ENCODE results near the gene NCKAP1.
"Not testable (repeated sequence)": the region's sequence is repeated elsewhere in the genome, so short reads cannot be mapped to it uniquely, and the experiment has no call there.

The NCKAP1 gene

DNA sequence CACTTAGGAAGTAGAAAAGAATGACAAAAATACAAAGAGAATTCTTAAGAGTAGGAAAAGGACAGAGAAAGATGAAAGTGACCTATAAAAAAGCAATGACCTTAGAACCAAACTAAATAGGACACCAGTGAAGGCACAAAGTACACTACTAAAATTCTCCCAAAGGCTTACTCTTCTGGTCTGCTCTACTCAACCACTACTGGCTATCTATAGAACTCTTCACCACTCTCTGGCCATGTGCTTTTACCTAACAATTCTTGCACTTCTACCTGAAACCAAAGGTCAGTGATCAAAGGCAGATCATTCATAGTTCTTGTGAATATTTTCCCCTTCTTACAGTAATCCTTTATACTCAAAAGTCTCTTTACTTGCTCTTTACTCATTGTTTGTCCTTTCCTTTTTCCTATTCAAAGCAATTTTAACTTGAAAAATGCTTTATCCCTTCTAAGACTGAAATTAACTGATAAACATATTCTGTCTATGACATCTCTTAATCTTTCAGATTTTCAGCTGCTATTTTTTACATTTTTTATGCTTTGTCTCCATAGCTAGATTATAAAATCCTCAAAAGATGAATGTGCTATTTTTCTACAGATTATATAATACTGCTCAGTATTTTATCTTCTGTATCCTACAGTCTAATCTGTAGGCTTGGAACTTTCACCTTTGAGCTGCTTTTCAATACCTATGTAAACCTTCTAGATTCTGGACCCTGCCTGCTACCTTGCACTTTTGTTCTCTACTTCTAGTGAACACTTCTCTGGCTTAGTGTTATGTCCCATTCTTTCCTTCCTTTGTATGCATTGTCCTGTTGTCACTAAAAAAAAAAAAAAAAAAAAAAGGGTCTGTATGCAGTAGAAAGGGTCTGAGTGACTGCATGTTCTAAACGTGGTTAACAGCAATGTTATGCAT lies 64.6 kb downstream of the NCKAP1 start:
- no peak overlapping the region for H3K27ac ChIP-seq (ENCODE audit: low read depth, low read length)

GRCh38 chr2:182972548-182972942 lies 65.7 kb downstream of the NCKAP1 start:
- H3K27me3 ChIP-seq (ENCODE audit: control insufficient read depth, insufficient read depth, low read length), result no peaks in the 10 kb centered on the region

More for the DNA sequence above, 64.6 kb downstream of the NCKAP1 start:
- Histone ChIP-seq H3K36me3 (ENCODE audit: control insufficient read depth, insufficient read depth, low read length) (peaks cover 3% of the 10 kb centered on the region), H3K27me3 (ENCODE audit: control insufficient read depth, insufficient read depth, low read length) (no peaks in the 10 kb centered on the region), H3K4me3 (ENCODE audit: low read length) (no peak overlapping the region), H3K9ac (ENCODE audit: low read length) (no peak overlapping the region), H3K4me1 (ENCODE audit: control insufficient read depth, insufficient read depth, low read length) (no peaks in the 10 kb centered on the region)

DNA sequence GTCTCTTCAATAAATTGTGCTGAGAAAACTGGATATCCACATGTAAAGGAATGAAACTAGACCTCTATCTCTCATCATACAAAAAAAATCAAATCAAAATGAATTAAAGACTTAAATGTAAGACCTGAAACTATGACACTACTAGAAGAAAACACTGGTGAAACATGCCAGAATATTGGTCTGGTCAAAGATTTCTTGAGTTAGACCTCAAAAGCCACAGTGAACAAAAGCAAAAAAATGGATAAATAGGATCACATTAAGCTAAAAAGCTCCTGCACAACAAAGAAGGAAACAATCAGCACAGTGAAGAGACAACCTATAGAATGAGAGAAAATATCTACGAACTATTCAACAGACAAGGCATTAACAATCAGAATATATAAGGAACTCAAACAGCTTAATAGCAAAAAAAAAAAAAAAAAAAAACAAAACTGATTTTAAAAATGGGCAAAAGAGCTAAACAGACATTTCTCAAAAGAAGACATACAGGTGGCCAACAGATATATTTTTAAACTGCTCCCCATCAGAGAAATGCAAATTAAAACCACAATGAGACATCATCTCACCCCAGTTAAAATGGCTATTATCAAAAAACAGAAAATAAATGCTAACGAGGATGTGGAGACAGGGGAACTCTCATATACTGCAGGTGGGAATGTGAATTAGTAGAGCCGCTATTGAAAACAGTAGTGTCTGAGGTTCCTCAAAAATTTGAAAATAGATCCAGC lies 66.3 kb downstream of the NCKAP1 start:
- Histone ChIP-seq H3K4me1 (ENCODE audit: control insufficient read depth, insufficient read depth, low read length) (no peaks in the 10 kb centered on the region), H3K36me3 (ENCODE audit: control insufficient read depth, insufficient read depth, low read length) (peaks cover 5% of the 10 kb centered on the region), H3K9ac (ENCODE audit: low read length) (no peak overlapping the region), H3K4me3 (ENCODE audit: low read length) (no peak overlapping the region), H3K27ac (ENCODE audit: low read depth, low read length) (no peak overlapping the region), H3K27me3 (ENCODE audit: control insufficient read depth, insufficient read depth, low read length) (no peaks in the 10 kb centered on the region)

More at GRCh38 chr2:182972548-182972942, 65.7 kb downstream of the NCKAP1 start:
- no peak overlapping the region for H3K27ac ChIP-seq (ENCODE audit: low read depth, low read length)
- no peak overlapping the region for H3K4me3 ChIP-seq (ENCODE audit: low read length)
- no peaks in the 10 kb centered on the region for H3K4me1 ChIP-seq (ENCODE audit: control insufficient read depth, insufficient read depth, low read length)
- no peak overlapping the region for H3K9ac ChIP-seq (ENCODE audit: low read length)
- peaks cover 5% of the 10 kb centered on the region for H3K36me3 ChIP-seq (ENCODE audit: control insufficient read depth, insufficient read depth, low read length)

- H3K9ac ChIP-seq (ENCODE audit: low read length), result no peak overlapping the region
- H3K27ac ChIP-seq (ENCODE audit: low read depth, low read length), result no peak overlapping the region
- H3K36me3 ChIP-seq (ENCODE audit: control insufficient read depth, insufficient read depth, low read length), result peaks cover 5% of the 10 kb centered on the region
- H3K4me3 ChIP-seq (ENCODE audit: low read length), result no peak overlapping the region
- no peaks in the 10 kb centered on the region for H3K4me1 ChIP-seq (ENCODE audit: control insufficient read depth, insufficient read depth, low read length)
- H3K27me3 ChIP-seq (ENCODE audit: control insufficient read depth, insufficient read depth, low read length), result no peaks in the 10 kb centered on the region
Observed at GRCh38 chr2:182970486-182970885, 67.8 kb downstream of the NCKAP1 start.

GRCh38 chr2:182968493-182968892 lies 69.8 kb downstream of the NCKAP1 start:
- Histone ChIP-seq H3K4me3 (ENCODE audit: low read length) (no peak overlapping the region), H3K27ac (ENCODE audit: low read depth, low read length) (no peak overlapping the region), H3K27me3 (ENCODE audit: control insufficient read depth, insufficient read depth, low read length) (no peaks in the 10 kb centered on the region), H3K9ac (ENCODE audit: low read length) (no peak overlapping the region), H3K4me1 (ENCODE audit: control insufficient read depth, insufficient read depth, low read length) (no peaks in the 10 kb centered on the region), H3K36me3 (ENCODE audit: control insufficient read depth, insufficient read depth, low read length) (peaks cover 5% of the 10 kb centered on the region)

- H3K4me1 ChIP-seq (ENCODE audit: control insufficient read depth, insufficient read depth, low read length); H3K27ac ChIP-seq (ENCODE audit: low read depth, low read length); H3K27me3 ChIP-seq (ENCODE audit: control insufficient read depth, insufficient read depth, low read length); H3K4me3 ChIP-seq (ENCODE audit: low read length); H3K9ac ChIP-seq (ENCODE audit: low read length); H3K36me3 ChIP-seq (ENCODE audit: control insufficient read depth, insufficient read depth, low read length): not testable (repeated sequence)
Observed at GRCh38 chr2:182966356-182966755, 71.9 kb downstream of the NCKAP1 start.

DNA sequence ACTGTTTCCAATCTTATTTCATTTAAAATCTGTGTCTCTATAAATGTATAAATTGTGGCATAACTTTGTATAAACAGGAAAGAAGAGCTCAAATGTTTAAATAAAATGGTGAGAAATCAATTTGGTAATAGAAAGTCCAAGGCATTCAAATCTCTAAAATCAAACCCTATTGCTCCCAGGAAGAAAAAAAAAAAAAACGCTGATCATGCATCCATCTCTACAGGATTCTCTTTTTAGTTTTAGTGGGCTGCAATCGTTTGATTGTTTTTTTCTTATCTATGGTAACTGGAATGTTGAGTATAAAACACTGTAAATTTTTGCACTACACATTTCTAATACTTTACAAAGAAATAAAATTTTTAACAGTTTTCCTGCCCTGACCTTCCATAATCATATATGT lies 75.6 kb downstream of the NCKAP1 start:
- Histone ChIP-seq H3K9ac (ENCODE audit: low read length) (no peak overlapping the region), H3K4me1 (ENCODE audit: control insufficient read depth, insufficient read depth, low read length) (no peaks in the 10 kb centered on the region), H3K4me3 (ENCODE audit: low read length) (no peak overlapping the region), H3K36me3 (ENCODE audit: control insufficient read depth, insufficient read depth, low read length) (no peaks in the 10 kb centered on the region), H3K27me3 (ENCODE audit: control insufficient read depth, insufficient read depth, low read length) (no peaks in the 10 kb centered on the region), H3K27ac (ENCODE audit: low read depth, low read length) (no peak overlapping the region)

DNA sequence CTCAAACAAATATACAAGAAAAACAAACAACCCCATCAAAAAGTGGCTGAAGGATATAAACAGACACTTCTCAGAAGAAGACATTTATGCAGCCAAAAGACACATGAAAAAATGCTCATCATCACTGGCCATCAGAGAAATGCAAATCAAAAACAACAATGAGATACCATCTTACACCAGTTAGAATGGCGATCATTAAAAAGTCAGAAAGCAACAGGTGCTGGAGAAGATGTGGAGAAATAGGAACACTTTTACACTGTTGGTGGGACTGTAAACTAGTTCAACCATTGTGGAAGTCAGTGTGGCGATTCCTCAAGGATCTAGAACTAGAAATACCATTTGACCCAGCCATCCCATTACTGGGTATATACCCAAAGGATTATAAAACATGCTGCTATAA lies 77.4 kb downstream of the NCKAP1 start:
- H3K4me3 ChIP-seq (ENCODE audit: low read length); H3K9ac ChIP-seq (ENCODE audit: low read length); H3K36me3 ChIP-seq (ENCODE audit: control insufficient read depth, insufficient read depth, low read length); H3K27me3 ChIP-seq (ENCODE audit: control insufficient read depth, insufficient read depth, low read length); H3K27ac ChIP-seq (ENCODE audit: low read depth, low read length); H3K4me1 ChIP-seq (ENCODE audit: control insufficient read depth, insufficient read depth, low read length): not testable (repeated sequence)

GRCh38 chr2:182954789-182955188 lies 83.5 kb downstream of the NCKAP1 start:
- no peak overlapping the region for H3K9ac ChIP-seq (ENCODE audit: low read length)
- no peak overlapping the region for H3K4me3 ChIP-seq (ENCODE audit: low read length)
- no peaks in the 10 kb centered on the region for H3K27me3 ChIP-seq (ENCODE audit: control insufficient read depth, insufficient read depth, low read length)
- H3K36me3 ChIP-seq (ENCODE audit: control insufficient read depth, insufficient read depth, low read length), result no peaks in the 10 kb centered on the region
- no peaks in the 10 kb centered on the region for H3K4me1 ChIP-seq (ENCODE audit: control insufficient read depth, insufficient read depth, low read length)
- H3K27ac ChIP-seq (ENCODE audit: low read depth, low read length), result no peak overlapping the region

DNA sequence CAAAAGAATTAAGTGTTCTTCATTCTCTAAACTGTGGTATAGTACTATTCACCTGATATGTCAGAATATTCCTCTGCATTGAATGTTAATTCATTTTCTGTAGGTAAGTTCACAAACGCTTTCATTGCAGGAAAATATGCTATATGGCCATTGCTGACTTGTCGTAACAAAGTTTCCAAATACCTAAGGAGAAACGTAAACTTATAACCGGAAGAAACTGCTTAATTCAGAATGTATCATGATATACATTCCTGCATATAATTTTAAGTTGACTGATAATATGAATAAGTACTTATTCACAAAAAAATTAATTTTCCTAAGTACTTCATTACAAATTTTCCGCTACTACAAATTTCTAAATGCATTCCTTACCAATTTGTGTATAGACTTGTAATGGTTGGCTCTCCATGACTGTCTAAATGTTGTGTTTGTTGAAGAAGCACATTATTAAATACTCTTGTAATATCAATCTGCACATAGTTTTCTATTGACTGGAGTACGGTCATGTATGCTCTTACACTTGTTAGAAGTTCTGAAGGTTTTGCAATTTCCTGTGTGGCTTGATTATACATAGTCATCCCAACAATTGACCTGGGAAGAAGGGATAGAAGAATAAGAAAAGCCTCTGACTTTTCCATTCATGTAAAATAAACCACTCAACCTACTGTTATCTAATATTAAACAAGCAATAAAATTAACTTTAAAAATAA lies 85.4 kb downstream of the NCKAP1 start:
- Histone ChIP-seq H3K9ac (ENCODE audit: low read length) (no peak overlapping the region), H3K36me3 (ENCODE audit: control insufficient read depth, insufficient read depth, low read length) (no peaks in the 10 kb centered on the region), H3K27ac (ENCODE audit: low read depth, low read length) (no peak overlapping the region), H3K27me3 (ENCODE audit: control insufficient read depth, insufficient read depth, low read length) (no peaks in the 10 kb centered on the region), H3K4me1 (ENCODE audit: control insufficient read depth, insufficient read depth, low read length) (no peaks in the 10 kb centered on the region), H3K4me3 (ENCODE audit: low read length) (no peak overlapping the region)

DNA sequence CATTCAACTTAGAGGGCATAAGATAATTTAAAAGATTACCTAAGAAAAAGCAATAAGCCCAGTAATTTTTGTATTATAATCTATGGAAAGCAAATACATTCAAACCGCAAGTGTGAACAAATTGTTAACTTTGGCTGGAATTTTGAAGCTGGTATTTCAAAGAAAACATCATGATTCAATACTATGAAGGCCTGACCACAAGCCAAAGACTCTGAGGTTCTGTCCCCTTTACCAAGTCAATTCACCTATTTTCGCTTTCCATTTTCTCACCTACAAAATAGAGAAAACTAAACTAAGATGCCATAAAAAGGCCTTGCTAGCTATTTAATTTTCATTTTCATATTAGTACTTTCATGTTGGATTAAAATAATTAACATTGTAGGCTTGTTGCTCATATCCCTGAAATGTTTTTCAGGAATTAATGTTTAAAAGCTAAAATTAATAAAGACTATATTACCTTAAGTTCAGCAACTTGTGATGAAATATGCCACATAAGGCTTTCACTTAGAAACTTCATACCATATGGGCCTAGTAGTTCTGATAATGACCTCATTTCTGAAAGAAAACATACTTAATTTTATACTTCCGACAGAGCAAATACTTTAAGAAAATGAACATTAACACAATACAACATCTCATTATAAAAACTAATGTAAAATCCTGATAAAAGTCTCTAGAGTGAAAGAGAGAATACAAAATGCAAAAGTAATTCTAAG lies 86.2 kb downstream of the NCKAP1 start:
- Histone ChIP-seq H3K27me3 (ENCODE audit: control insufficient read depth, insufficient read depth, low read length) (no peaks in the 10 kb centered on the region), H3K27ac (ENCODE audit: low read depth, low read length) (no peak overlapping the region), H3K9ac (ENCODE audit: low read length) (no peak overlapping the region), H3K4me3 (ENCODE audit: low read length) (no peak overlapping the region), H3K4me1 (ENCODE audit: control insufficient read depth, insufficient read depth, low read length) (no peaks in the 10 kb centered on the region), H3K36me3 (ENCODE audit: control insufficient read depth, insufficient read depth, low read length) (no peaks in the 10 kb centered on the region)

- H3K27ac ChIP-seq (ENCODE audit: low read depth, low read length), result no peak overlapping the region
- H3K9ac ChIP-seq (ENCODE audit: low read length), result no peak overlapping the region
- no peak overlapping the region for H3K4me3 ChIP-seq (ENCODE audit: low read length)
- H3K4me1 ChIP-seq (ENCODE audit: control insufficient read depth, insufficient read depth, low read length), result peaks cover 4% of the 10 kb centered on the region
- no peaks in the 10 kb centered on the region for H3K27me3 ChIP-seq (ENCODE audit: control insufficient read depth, insufficient read depth, low read length)
- H3K36me3 ChIP-seq (ENCODE audit: control insufficient read depth, insufficient read depth, low read length), result no peaks in the 10 kb centered on the region
Observed at GRCh38 chr2:182950546-182950945, 87.7 kb downstream of the NCKAP1 start.

Measured in rectal smooth muscle tissue (tissue), 1 donor.